DND-41 (cell line): ENCODE results near the gene SLC36A2.
"Not testable (repeated sequence)": the region's sequence is repeated elsewhere in the genome, so short reads cannot be mapped to it uniquely, and the experiment has no call there.

ENCODE experiments used
- ATAC-seq: fragments of 200-7000 bp; cut with Tn5 transposase; 3 replicates; pipeline ENCODE4 v1.9.1; 2021; ENCODE audit warnings: low read depth; ENCODE audit not compliant: insufficient read depth
- DNase-seq: peaks from one replicate; pipeline ENCODE4 v3.0.0-alpha.2; 2020
- H2AFZ ChIP-seq: 2 replicates; pipeline ENCODE4 v1.6.0; 2012; ENCODE audit warnings: low read depth, low read length
- H3K27ac ChIP-seq: 2 replicates; pipeline ENCODE4 v1.5.1; 2012; ENCODE audit warnings: low read length, inconsistent platforms
- H3K27me3 ChIP-seq: fragments of 200-600 bp; sonication (generic); 2 replicates; pipeline ENCODE4 v1.6.0; 2012; ENCODE audit warnings: low read length, mild to moderate bottlenecking, inconsistent platforms; ENCODE audit not compliant: insufficient read depth, poor library complexity
- H3K36me3 ChIP-seq: 2 replicates; pipeline ENCODE4 v1.5.1; 2012; ENCODE audit warnings: low read length, inconsistent platforms; ENCODE audit not compliant: insufficient read depth
- H3K4me1 ChIP-seq: 2 replicates; pipeline ENCODE4 v1.5.1; 2012; ENCODE audit warnings: mild to moderate bottlenecking, low read length; ENCODE audit not compliant: insufficient read depth
- H3K4me2 ChIP-seq: 2 replicates; pipeline ENCODE4 v1.6.0; 2012; ENCODE audit warnings: mild to moderate bottlenecking, moderate library complexity, low read length, inconsistent platforms; ENCODE audit not compliant: insufficient read depth
- H3K4me3 ChIP-seq, 2 experiments: fragments of 200-600 bp in 1 of 2; shearing (Covaris generic) in 1 of 2; 2 replicates each; pipeline ENCODE4 v1.5.1; 2012 to 2016; ENCODE audit warnings: inconsistent platforms in 2 of 2, low read length in 2 of 2, mild to moderate bottlenecking in 2 of 2, low read depth in 1 of 2, moderate library complexity in 1 of 2
- H3K79me2 ChIP-seq: 2 replicates; pipeline ENCODE4 v1.6.0; 2012; ENCODE audit warnings: low read length, inconsistent platforms; ENCODE audit not compliant: insufficient read depth
- H3K9ac ChIP-seq: 2 replicates; pipeline ENCODE4 v1.6.0; 2012; ENCODE audit warnings: low read depth, mild to moderate bottlenecking, inconsistent platforms, low read length, moderate library complexity
- H3K9me3 ChIP-seq: 2 replicates; pipeline ENCODE4 v1.5.1; 2012; ENCODE audit warnings: low read length, moderate library complexity, mild to moderate bottlenecking, inconsistent platforms; ENCODE audit not compliant: insufficient read depth, severe bottlenecking
- H4K20me1 ChIP-seq: 2 replicates; pipeline ENCODE4 v1.6.0; 2012; ENCODE audit warnings: low read length; ENCODE audit not compliant: insufficient read depth
- EZH2 ChIP-seq: IDR thresholded peaks from 3 replicates; pipeline ENCODE4 v1.6.1; 2012; ENCODE audit warnings: borderline replicate concordance, low read depth, mild to moderate bottlenecking, moderate library complexity, low read length, inconsistent platforms; ENCODE audit not compliant: severe bottlenecking
- TF ChIP-seq, protein P1 (sequence below): IDR thresholded peaks from 2 replicates; pipeline ENCODE4 v1.5.1; 2012; ENCODE audit warnings: borderline replicate concordance, low read length, moderate library complexity, mild to moderate bottlenecking; ENCODE audit not compliant: poor library complexity, severe bottlenecking; ENCODE audit errors: extremely low read depth

Gene SLC36A2

DNA sequence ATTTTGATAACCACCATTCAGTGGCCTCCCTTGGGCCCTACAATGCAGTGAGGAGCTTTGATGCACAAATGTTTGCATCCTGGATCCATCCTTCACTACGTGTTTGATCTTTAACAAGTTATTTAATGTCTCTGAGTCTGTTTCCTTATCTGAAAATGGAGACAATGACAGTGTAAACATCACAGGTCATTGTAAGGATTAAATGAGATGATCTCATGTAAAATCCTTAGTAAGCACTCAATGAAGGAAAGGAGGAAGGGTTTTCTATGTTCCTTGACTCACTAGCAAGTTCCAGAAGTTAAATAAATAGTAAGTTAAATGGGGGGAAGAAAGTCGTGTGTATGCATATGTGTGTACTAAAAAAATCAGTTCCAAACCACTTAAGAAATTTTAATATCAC lies 34.0 kb downstream of the SLC36A2 start:
- Histone ChIP-seq H3K9ac (no peak overlapping the region), H4K20me1 (no peaks in the 10 kb centered on the region), H3K27ac (no peak overlapping the region), H3K9me3 (no peaks in the 10 kb centered on the region), H3K27me3 (peaks cover 6% of the 10 kb centered on the region), H3K36me3 (no peaks in the 10 kb centered on the region), H3K4me1 (no peaks in the 10 kb centered on the region), H3K4me3 (no peak overlapping the region), H2AFZ (no peak overlapping the region), H3K4me2 (no peak overlapping the region), H3K79me2 (no peaks in the 10 kb centered on the region)
- DNase-seq (no peak), ATAC-seq (no peak)
- TF ChIP-seq, protein P1, sequence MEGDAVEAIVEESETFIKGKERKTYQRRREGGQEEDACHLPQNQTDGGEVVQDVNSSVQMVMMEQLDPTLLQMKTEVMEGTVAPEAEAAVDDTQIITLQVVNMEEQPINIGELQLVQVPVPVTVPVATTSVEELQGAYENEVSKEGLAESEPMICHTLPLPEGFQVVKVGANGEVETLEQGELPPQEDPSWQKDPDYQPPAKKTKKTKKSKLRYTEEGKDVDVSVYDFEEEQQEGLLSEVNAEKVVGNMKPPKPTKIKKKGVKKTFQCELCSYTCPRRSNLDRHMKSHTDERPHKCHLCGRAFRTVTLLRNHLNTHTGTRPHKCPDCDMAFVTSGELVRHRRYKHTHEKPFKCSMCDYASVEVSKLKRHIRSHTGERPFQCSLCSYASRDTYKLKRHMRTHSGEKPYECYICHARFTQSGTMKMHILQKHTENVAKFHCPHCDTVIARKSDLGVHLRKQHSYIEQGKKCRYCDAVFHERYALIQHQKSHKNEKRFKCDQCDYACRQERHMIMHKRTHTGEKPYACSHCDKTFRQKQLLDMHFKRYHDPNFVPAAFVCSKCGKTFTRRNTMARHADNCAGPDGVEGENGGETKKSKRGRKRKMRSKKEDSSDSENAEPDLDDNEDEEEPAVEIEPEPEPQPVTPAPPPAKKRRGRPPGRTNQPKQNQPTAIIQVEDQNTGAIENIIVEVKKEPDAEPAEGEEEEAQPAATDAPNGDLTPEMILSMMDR, result no peak
- no peak for TF ChIP-seq EZH2

DNA sequence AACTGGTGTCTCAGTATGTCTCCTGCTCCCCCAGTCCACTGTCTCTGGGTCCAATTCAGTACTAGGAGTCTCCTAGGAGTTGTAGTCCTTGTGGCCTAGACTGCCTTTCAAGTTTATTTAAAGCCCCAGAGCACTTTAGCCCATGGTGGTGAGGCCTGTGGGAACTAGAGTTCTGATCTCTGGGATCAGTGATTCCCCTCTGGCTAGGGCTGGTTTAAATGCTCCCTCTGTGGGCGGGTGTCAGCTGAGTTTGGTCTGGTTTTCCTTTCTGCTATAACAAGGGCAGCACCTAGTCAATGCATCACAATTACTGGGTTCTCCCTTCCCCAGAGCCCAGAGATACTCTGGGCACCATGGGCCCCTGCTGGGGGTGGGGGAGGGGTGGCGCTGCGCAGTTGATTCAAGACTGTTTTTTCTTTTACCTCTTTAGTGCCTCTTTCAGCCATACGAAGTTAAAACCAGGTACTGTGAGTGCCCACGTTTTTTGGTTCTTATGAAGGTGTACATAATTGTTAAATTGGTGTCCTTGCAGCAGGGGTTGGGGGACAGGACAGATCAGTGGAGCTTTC lies 34.5 kb downstream of the SLC36A2 start:
- no peak overlapping the region for H3K9ac ChIP-seq
- H3K4me2 ChIP-seq, result no peak overlapping the region
- no peak for ATAC-seq
- H4K20me1 ChIP-seq, result no peaks in the 10 kb centered on the region
- no peaks in the 10 kb centered on the region for H3K9me3 ChIP-seq
- no peak overlapping the region for H3K27ac ChIP-seq
- TF ChIP-seq, protein P1, result no peak
- TF ChIP-seq EZH2, result no peak
- H3K27me3 ChIP-seq, result peaks cover 6% of the 10 kb centered on the region
- no peak overlapping the region for H2AFZ ChIP-seq
- H3K4me1 ChIP-seq, result no peaks in the 10 kb centered on the region
- H3K4me3 ChIP-seq, result no peak overlapping the region
- H3K36me3 ChIP-seq, result no peaks in the 10 kb centered on the region
- no peak for DNase-seq
- H3K79me2 ChIP-seq, result no peaks in the 10 kb centered on the region

DNA sequence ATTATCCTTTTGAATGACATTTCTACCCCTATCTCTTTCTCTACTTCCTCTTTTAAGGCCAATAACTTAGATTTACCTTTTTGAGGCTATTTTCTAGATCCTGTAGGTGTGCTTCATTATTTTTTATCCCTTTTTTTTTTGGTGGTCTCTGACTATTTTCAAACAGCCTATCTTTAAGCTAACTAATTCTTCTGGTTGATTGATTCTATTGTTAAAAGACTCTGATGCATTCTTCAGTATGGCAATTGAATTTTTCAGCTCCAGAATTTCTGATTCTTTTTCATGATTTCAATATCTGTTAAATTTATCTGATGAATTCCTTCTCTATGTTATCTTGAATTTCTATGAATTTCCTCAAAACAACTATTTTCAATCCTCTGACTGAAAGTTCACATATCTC lies 36.4 kb downstream of the SLC36A2 start:
- ATAC-seq (no peak), DNase-seq (no peak)
- TF ChIP-seq EZH2, result no peak
- TF ChIP-seq, protein P1, result no peak
- Histone ChIP-seq H3K9me3 (no peaks in the 10 kb centered on the region), H3K27me3 (peaks cover 6% of the 10 kb centered on the region), H2AFZ (no peak overlapping the region), H3K4me2 (no peak overlapping the region), H3K36me3 (no peaks in the 10 kb centered on the region), H3K4me1 (no peaks in the 10 kb centered on the region), H3K4me3 (no peak overlapping the region), H4K20me1 (no peaks in the 10 kb centered on the region), H3K79me2 (no peaks in the 10 kb centered on the region), H3K27ac (no peak overlapping the region), H3K9ac (no peak overlapping the region)

DNA sequence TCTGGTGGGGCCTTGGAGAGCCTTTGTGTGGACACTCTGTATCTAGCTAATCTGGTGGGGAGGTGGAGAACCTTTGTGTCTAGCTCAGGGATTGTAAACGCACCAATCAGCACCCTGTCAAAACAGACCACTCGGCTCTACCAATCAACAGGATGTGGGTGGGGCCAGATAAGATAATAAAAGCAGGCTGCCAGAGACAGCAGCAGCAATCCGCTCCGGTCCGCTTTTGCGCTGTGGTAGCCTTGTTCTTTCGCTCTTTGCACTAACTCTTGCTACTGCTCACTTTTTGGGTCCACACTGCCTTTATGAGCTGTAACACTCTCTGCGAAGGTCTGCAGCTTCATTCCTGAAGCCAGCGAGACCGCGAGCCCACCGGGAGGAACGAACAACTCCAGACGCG lies 37.5 kb downstream of the SLC36A2 start:
- H3K4me1 ChIP-seq, ATAC-seq: not testable (repeated sequence)

DNA sequence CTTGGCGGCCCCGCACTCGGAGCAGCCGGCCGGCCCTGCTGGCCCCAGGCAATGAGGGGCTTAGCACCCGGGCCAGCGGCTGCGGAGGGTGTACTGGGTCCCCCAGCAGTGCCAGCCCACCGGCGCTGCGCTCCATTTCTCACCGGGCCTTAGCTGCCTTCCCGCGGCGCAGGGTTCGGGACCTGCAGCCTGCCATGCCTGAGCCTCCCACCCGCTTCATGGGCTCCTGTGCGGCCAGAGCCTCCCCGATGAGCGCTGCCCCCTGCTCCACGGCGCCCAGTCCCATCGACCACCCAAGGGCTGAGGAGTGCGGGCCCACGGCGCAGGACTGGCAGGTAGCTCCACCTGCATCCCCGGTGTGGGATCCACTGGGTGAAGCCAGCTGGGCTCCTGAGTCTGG lies 38.1 kb downstream of the SLC36A2 start:
- not testable (repeated sequence) for H3K79me2 ChIP-seq, H3K9ac ChIP-seq, H4K20me1 ChIP-seq, ATAC-seq, H2AFZ ChIP-seq, H3K4me2 ChIP-seq, H3K27me3 ChIP-seq, DNase-seq, H3K4me1 ChIP-seq, H3K9me3 ChIP-seq, H3K36me3 ChIP-seq, H3K4me3 ChIP-seq, H3K27ac ChIP-seq

More for the DNA sequence above, 37.5 kb downstream of the SLC36A2 start:
- H4K20me1 ChIP-seq, H2AFZ ChIP-seq, H3K36me3 ChIP-seq, H3K9me3 ChIP-seq, DNase-seq, H3K4me2 ChIP-seq, H3K27ac ChIP-seq, H3K79me2 ChIP-seq, H3K4me3 ChIP-seq, H3K27me3 ChIP-seq, H3K9ac ChIP-seq: not testable (repeated sequence)
